GM13977 (cell line): Measurements from ENCODE around the gene EEF1A2.

Source experiments
- DNase-seq: peaks from one replicate; pipeline ENCODE4 v3.0.0; 2012; ENCODE audit warnings: low spot score
- CTCF ChIP-seq: IDR thresholded peaks from 2 replicates; pipeline ENCODE4 v1.5.1; 2012; ENCODE audit warnings: mild to moderate bottlenecking, control low read depth; ENCODE audit not compliant: insufficient read depth; ENCODE audit errors: extremely low read depth, missing control alignments
- in situ Hi-C: fragments of 300-500 bp; cut with MboI; formaldehyde crosslinking; loops from one replicate; pipeline ENCODE4 v1.12.0; 2022; ENCODE audit warnings: low sequenced_read_pairs, low pct_unique_long_range_greater_than_20kb, mixed read lengths, inconsistent platforms; ENCODE audit not compliant: unreplicated experiment

Gene EEF1A2

DNA sequence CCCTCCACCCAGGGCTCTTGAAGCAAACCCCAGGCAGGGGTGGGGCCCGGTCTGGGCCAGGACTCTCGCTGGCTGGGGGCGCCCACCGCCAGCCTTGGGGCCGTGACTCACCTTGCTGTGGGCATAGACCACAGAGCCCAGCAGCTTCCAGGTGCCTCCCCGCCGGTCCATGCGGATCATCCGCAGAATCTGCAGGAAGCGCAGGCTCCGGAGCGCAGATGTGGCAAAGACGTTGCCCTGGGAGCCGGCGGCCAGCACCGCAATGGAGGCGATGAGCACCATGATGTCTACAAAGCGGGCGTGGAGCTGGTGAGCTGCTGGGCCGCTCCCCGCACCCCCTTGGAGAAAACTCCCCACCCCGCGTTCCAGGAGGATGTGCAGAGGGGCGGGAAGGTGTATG, 54.3 kb downstream of the EEF1A2 start:
- TF ChIP-seq CTCF: no peak
- in situ Hi-C loops: no loop called here
- no peak for DNase-seq

DNA sequence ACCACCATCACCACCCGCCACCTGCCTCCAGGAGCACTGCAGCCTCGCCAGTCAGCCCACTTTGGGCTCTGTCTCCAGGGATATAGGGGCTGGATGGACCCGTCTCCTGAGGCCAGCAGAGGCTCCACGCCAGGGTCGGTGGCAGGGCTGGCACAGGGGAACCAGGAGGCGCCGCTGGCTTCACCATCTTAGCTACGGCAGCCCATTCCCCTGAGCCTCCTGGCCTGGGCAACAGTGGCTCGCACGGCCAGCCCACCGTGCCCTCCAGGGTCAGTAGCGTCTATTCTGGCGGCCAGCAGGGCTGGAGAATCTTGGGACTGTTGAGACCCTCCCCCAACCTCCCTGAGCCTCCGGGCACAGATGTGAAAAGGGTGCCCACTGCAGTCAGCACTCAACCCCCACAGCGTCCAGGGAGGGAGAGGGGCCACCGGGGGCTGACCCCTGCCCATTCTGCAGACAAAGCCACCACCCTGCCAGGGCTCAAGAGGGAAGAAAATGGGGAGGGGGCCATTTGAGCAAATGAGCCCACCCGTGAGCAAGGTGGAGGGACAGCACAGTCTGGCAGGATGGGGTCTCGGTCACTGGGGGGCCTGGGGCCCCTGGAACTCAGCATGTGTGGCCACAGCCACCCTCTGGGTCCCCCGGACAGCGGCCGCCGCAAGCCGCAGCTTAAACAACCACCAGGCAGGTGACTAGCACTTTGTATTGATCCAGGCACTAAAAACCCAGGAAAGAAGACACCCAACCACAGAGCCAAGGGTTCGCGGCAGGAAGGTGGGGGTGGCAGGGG, 55.1 kb downstream of the EEF1A2 start:
- in situ Hi-C loops: no loop called here
- no peak for DNase-seq
- TF ChIP-seq CTCF: no peak

DNA sequence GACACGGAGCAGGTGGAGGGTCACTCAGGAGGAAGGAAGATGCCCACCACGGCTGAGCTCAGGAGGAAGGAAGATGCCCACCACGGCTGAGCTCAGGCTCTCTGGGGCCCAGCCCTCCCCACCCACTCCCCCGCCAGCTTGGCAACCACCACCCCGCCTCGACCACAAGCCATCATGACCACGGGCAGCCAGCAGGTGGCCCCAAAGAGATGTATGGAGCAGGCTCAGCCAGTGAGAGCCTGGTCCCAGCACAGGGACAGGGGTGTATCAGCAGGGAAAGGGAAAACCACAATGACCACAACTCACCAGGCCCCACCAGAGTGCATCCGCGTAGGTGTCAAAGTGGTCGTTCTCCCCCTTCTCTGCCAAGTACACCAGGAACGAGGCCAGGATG, 56.8 kb downstream of the EEF1A2 start:
- peak; percentile 75 for TF ChIP-seq CTCF
- in situ Hi-C loops: no loop called here
- DNase-seq: peak; percentile 81

- no peak for TF ChIP-seq CTCF
- DNase-seq: peak; percentile 81
- in situ Hi-C loops: no loop called here
These were observed 57.5 kb downstream of the EEF1A2 start for GRCh38 chr20:63441136-63442099.

- no peak for TF ChIP-seq CTCF
- peak; percentile 40 for DNase-seq
- in situ Hi-C loops: no loop called here
These were observed 58.4 kb downstream of the EEF1A2 start for GRCh38 chr20:63440366-63440955.

DNA sequence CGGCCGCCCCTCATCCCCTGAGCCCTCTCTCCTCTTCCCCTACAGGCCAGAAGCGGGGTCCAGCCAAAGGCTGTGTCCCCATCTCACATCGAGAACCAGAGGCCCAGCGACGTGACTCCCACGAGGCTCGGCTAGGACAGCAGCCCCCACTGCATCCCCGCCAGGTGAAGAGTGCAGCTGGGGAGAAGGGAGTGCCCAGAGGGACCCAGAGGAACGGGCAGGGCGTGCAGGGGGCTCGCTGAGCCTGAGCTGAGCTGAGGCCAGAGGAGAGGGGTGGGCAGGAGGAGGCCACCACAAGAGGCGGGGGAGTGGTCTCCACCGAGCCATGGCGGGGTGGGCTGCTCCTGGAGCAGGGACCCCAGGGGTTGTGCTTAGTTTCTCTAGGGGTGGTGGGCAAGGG, 59.0 kb downstream of the EEF1A2 start:
- in situ Hi-C loops: no loop called here
- TF ChIP-seq CTCF: no peak
- DNase-seq: no peak
